Ectodermal cell (in vitro differentiated cells): ENCODE measurements around the gene GALNT16. TPM values are rescaled to one million over a fixed set of nuclear protein-coding genes. Genes with fewer than 3 reads are reported as not detected.
"Not testable (repeated sequence)": the region's sequence is repeated elsewhere in the genome, so short reads cannot be mapped to it uniquely, and the experiment has no call there.

Experiments
- H3K27ac ChIP-seq: 2 replicates; pipeline ENCODE4 v1.7.0; 2013; ENCODE audit warnings: mild to moderate bottlenecking, low read depth, low read length; ENCODE audit not compliant: insufficient read depth, poor library complexity, severe bottlenecking
- H3K27me3 ChIP-seq: 2 replicates; pipeline ENCODE4 v1.7.0; 2013; ENCODE audit warnings: mild to moderate bottlenecking, low read length; ENCODE audit not compliant: insufficient read depth, control insufficient read depth, poor library complexity, severe bottlenecking
- H3K36me3 ChIP-seq: one replicate; pipeline ENCODE4 v1.7.0; 2013; ENCODE audit warnings: low read length; ENCODE audit not compliant: control insufficient read depth, insufficient read depth
- H3K4me1 ChIP-seq: one replicate; pipeline ENCODE4 v1.7.0; 2013; ENCODE audit warnings: low read length; ENCODE audit not compliant: control insufficient read depth, insufficient read depth
- H3K4me3 ChIP-seq: 2 replicates; pipeline ENCODE4 v1.7.0; 2013; ENCODE audit warnings: low read depth, low read length, control low read depth; ENCODE audit not compliant: insufficient read depth
- H3K9me3 ChIP-seq: 2 replicates; pipeline ENCODE4 v1.7.0; 2013; ENCODE audit warnings: mild to moderate bottlenecking, low read length, moderate library complexity; ENCODE audit not compliant: control insufficient read depth
- WGBS, 2 experiments: methylation state at CpG; one replicate each; pipeline ENCODE4 v1.1.7; 2013; ENCODE audit warnings: missing lambda C conversion rate in 2 of 2; 5-methylcytosine and 5-hydroxymethylcytosine counted together
- polyA plus RNA-seq, 4 experiments: library from polyadenylated mRNA; stranded (reverse); fragments of 50-300 nt; gene quantifications; one replicate each; pipeline ENCODE4 v1.2.3, GENCODE V29; 2013

Gene GALNT16
- 15.1 TPM for polyA plus RNA-seq (2013, experiment 1 of 4)
- 12.3 TPM for polyA plus RNA-seq (2013, experiment 2 of 4)
- polyA plus RNA-seq (2013, experiment 3 of 4), result 11.9 TPM
- polyA plus RNA-seq (2013, experiment 4 of 4), result 12.8 TPM

DNA sequence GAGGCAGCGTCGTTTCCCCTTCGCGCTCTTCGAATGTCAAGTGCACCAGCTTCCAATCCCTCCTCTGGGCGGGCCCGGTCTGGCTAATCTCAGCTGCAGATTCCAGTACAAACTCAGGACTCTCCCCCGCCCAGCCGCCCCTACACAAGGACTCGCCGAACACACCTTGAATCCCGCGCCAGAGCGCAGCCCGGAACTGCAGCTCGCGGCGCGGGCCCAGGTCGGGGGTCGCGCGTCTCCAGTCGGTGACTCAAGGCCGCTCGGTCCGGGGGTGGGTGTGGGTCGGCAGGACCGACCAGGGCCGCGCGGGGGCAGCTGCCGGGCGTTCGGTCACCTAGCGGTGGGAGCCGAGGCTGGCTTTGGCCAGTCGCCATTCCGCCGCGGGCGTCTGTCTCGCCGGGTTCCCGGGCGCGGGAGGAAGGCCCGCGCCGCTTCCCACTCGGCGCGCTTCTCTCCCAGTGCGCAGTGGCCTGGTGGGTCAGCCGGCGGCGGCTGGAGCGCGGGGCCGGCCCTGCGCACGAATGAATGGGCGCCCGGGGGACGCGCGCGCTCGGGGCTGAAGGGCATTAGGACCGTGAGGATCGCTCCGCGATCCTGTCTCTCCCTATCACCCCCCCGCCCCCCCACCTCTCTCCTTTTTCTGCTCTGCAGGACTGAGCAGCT is at the start of gene GALNT16:
GALNT16 (plus strand) TSS at position 632 of the 663 bp plus-strand sequence. CDS start 133 bp downstream, outside the sequence.
- Histone ChIP-seq H3K27me3 (peaks cover 56% of the 10 kb centered on the region), H3K4me1 (peaks cover 18% of the 10 kb centered on the region), H3K27ac (no peak within 1 kb of the TSS), H3K9me3 (no peaks in the 10 kb centered on the region), H3K4me3 (peak within 1 kb of the TSS; percentile 42), H3K36me3 (no peaks in the 10 kb centered on the region)
- 1% methylated on average over 73 of the region's 74 CpGs for WGBS, 2 experiments

GRCh38 chr14:69214393-69214792 is 45.6 kb upstream of the GALNT16 start:
- Histone ChIP-seq H3K27me3 (no peaks in the 10 kb centered on the region), H3K36me3 (no peaks in the 10 kb centered on the region), H3K4me1 (no peaks in the 10 kb centered on the region), H3K27ac (no peak overlapping the region), H3K4me3 (no peak overlapping the region), H3K9me3 (no peaks in the 10 kb centered on the region)
- whole genome bisulfite sequencing, 2 experiments, result 86 to 97% methylated on average over 1 to 2 of the region's 2 CpGs

- H3K4me3 ChIP-seq, H3K36me3 ChIP-seq, H3K27ac ChIP-seq, H3K9me3 ChIP-seq, H3K27me3 ChIP-seq, H3K4me1 ChIP-seq: not testable (repeated sequence)
- WGBS, 2 experiments, result 100% methylated on average over 1 of the region's 3 CpGs; no CpG with 5 or more reads in 1 of the 2 experiments
Measured at GRCh38 chr14:69217663-69218062, 42.3 kb upstream of the GALNT16 start.

- H3K27ac ChIP-seq, result no peak overlapping the region
- H3K27me3 ChIP-seq, result no peaks in the 10 kb centered on the region
- 93 to 95% methylated on average over 4 of the region's 4 CpGs for WGBS, 2 experiments
- H3K4me1 ChIP-seq, result no peaks in the 10 kb centered on the region
- H3K4me3 ChIP-seq, result no peak overlapping the region
- no peaks in the 10 kb centered on the region for H3K9me3 ChIP-seq
- H3K36me3 ChIP-seq, result no peaks in the 10 kb centered on the region
Measured at GRCh38 chr14:69224946-69225345, 35.0 kb upstream of the GALNT16 start.

- H3K27me3 ChIP-seq, result no peaks in the 10 kb centered on the region
- 88 to 92% methylated on average over 9 of the region's 9 CpGs for WGBS, 2 experiments
- no peaks in the 10 kb centered on the region for H3K9me3 ChIP-seq
- no peaks in the 10 kb centered on the region for H3K4me1 ChIP-seq
- H3K36me3 ChIP-seq, result no peaks in the 10 kb centered on the region
- no peak overlapping the region for H3K4me3 ChIP-seq
- H3K27ac ChIP-seq, result no peak overlapping the region
Measured at GRCh38 chr14:69226178-69226577, 33.8 kb upstream of the GALNT16 start.

GRCh38 chr14:69226736-69227135 is 33.2 kb upstream of the GALNT16 start:
- H3K27ac ChIP-seq, result no peak overlapping the region
- no peak overlapping the region for H3K4me3 ChIP-seq
- WGBS, 2 experiments, result 98 to 100% methylated on average over 2 of the region's 2 CpGs
- no peaks in the 10 kb centered on the region for H3K4me1 ChIP-seq
- H3K36me3 ChIP-seq, result no peaks in the 10 kb centered on the region
- H3K27me3 ChIP-seq, result no peaks in the 10 kb centered on the region
- no peaks in the 10 kb centered on the region for H3K9me3 ChIP-seq

- H3K4me3 ChIP-seq, result no peak overlapping the region
Measured at GRCh38 chr14:69231486-69231885, 28.5 kb upstream of the GALNT16 start.

GRCh38 chr14:69232388-69232787 is 27.6 kb upstream of the GALNT16 start:
- 97 to 100% methylated on average over 3 of the region's 3 CpGs for WGBS, 2 experiments
- peaks cover 14% of the 10 kb centered on the region for H3K36me3 ChIP-seq
- H3K4me1 ChIP-seq, result no peaks in the 10 kb centered on the region
- no peaks in the 10 kb centered on the region for H3K27me3 ChIP-seq
- no peaks in the 10 kb centered on the region for H3K9me3 ChIP-seq
- no peak overlapping the region for H3K27ac ChIP-seq
- no peak overlapping the region for H3K4me3 ChIP-seq

More at GRCh38 chr14:69231486-69231885, 28.5 kb upstream of the GALNT16 start:
- Histone ChIP-seq H3K9me3 (no peaks in the 10 kb centered on the region), H3K4me1 (no peaks in the 10 kb centered on the region), H3K27ac (no peak overlapping the region), H3K27me3 (no peaks in the 10 kb centered on the region), H3K36me3 (peaks cover 7% of the 10 kb centered on the region)
- WGBS, 2 experiments, result 86 to 96% methylated on average over 2 of the region's 2 CpGs

DNA sequence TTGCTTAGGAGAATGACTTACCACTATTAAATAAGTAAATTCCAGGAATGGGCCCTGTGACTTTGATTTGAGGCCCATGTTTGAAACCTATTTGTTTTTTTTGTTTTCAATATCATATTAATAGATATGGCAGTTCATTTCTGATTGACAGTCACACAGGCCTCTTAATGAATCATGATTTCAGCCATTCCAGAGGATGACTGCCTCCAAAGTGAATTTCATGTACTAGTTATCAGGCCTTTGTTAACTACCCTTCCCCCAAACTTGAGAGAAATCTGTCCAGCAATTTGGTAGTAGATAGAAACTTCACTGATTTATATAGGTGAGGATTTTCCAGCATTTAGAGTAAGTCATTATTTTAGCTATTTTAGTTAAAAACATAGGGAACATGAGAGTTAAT is 25.9 kb upstream of the GALNT16 start:
- H3K4me3 ChIP-seq, result no peak overlapping the region
- no peaks in the 10 kb centered on the region for H3K4me1 ChIP-seq
- H3K36me3 ChIP-seq, result peaks cover 19% of the 10 kb centered on the region
- no peak overlapping the region for H3K27ac ChIP-seq
- no peaks in the 10 kb centered on the region for H3K27me3 ChIP-seq
- H3K9me3 ChIP-seq, result no peaks in the 10 kb centered on the region

DNA sequence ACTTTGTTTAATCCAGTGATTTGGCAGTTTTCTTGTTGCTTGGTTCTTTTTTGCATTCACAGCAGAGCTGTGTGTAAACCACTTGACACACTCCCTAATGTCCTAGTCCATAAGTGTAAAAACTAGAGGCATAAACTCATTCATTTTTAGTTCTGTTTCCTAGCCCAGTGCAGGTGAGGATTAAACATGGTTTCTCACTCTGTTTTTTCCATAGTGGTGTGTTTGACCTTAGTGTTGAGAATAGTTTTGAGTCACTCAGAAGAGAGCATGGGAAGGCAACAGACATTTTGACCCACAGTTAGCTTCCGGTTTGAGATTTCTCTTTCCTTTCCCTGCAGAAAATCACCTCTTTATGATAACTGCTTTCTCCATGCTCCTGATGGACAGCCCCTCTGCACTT is 24.2 kb upstream of the GALNT16 start:
- Histone ChIP-seq H3K4me3 (no peak overlapping the region), H3K4me1 (no peaks in the 10 kb centered on the region), H3K27me3 (no peaks in the 10 kb centered on the region), H3K9me3 (no peaks in the 10 kb centered on the region), H3K36me3 (peaks cover 19% of the 10 kb centered on the region), H3K27ac (no peak overlapping the region)
- 94 to 100% methylated on average over 1 of the region's 1 CpG for WGBS, 2 experiments
